Activated T-cell treated with anti-CD3 and anti-CD28 coated beads, Interleukin-2, amount 50 U/mL, for 48 hours (primary cell): ENCODE data around the gene HEPACAM.
"Not testable (repeated sequence)": the region's sequence is repeated elsewhere in the genome, so short reads cannot be mapped to it uniquely, and the experiment has no call there.

Experiments
- DNase-seq, 2 experiments: peaks; one replicate each; pipeline ENCODE4 v3.0.0-alpha.2; 2020

Gene HEPACAM

DNA sequence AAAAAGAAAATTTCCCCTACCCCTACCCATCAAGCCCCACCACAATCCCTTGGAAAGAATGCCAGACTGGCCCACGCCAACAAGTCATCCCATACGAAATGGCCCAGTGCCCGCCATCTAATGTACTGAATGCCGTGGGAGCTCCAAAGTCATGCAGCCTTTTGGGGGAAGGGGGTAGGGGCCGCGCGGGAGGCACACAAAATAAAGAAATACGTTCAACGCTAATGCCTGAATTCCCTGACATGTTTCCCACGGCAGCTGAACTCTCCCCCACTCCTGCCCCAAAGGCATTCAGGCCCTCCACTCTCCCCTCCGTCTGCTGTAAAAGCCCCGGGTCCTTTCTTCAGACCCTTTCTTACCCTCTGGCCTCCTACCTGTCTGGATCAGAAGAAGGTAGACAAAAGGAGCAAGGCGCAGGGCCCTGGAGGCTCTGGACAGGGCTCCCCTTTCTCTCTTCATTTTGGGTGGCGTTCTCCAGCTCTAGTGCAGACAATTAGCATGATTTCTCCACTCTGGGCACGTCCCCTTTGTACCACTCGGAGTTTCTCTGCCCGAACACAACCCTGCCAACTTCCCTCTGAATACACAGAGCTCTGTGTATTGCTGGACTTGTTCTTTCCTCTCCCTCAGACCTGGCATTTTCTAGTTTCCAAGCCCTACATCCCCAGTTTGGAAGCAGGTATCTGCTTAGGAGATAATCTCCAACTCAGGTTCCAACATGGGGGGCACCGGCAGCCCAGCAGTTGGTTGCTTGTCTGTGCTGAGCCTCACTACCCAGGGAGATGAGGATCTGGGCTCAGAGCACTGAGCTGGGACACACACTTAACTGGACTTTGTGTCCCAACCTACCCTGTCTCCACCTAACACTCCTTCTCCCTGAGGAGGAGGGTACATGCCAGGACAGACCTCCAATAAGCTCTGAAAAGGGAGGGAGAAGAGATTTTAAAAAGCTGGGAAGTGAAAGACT is at the start of gene HEPACAM:
TSS of gene HEPACAM (minus strand) at position 500 of the 967 bp plus-strand sequence. CDS start at position 459, 41 bp downstream.
- DNase-seq = no peak

DNA sequence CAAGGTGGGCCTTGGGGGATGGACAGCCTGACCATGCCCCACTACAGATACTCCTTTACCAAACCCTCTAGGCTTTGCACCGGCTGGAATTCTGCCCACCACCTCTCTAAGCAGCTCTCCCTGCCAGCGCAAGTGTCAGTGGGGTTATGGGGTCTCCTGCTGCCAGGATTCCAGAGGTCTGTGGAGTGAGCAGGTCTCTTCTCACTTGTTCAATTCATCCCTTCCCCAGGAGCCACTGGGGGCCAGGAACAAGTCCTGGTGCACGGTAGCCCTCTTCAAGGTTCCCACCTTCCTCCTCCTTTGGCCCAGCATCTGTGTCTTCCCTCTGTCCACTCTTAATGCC is 48.6 kb upstream of the HEPACAM start:
- DNase-seq = no peak

GRCh38 chr11:124983674-124984511 is 48.0 kb upstream of the HEPACAM start:
- no peak for DNase-seq

DNA sequence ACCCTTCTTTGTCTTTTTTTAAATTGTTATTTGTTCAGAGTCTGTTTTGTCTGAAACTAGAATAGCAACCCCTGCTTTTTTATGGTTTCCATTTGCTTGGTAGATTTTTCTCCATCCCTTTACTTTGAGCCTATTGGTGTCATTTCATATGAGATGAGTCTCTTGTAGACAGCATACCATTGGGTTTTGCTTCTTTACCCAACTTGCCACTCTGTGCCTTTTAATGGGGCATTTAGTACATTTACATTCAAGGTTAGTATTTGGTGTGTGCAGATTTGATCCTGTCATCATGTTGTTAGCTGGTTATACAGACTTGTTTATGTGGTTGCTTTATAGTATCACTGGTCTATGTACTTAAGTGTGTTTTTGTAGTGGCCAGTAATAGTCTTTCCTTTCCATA is 46.2 kb upstream of the HEPACAM start:
- no peak for DNase-seq

DNA sequence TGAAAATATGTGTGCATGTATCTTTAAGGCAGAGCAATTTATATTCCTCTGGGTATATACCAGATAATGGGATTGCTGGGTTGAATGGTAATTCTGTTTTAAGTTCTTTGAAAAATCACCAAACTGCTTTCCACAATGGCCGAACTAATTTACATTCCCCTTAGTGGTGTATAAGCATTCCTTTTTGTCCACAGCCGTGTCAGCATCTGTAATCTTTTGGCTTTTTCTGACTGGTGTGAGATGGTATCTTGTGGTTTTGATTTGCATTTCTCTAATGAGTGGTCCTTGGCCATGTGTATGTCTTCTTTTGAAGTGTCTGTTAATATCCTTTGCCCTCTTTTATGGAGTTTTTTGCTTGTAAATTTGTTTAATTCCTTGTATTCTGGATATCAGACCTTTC is 42.5 kb upstream of the HEPACAM start:
- no peak for DNase-seq

DNA sequence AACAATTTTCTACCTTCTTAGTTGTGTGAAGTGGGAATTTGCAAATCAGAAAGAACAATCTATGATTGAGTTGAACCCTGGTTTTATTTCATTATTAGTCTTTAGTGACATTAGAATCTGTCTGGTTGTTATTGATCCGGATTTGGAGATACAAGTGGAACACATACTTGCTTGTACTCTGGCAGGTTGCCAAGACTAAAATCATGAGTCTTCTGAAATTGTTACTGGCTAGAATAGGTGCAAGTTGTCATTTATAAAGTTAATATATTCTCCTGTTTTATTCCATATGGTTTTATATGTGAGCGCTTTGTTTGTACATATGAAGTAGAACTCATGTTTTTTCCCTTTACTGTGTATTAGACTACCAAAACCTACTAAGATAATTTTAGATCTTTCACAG is 41.2 kb upstream of the HEPACAM start:
- no peak for DNase-seq

GRCh38 chr11:124976531-124976930 is 40.7 kb upstream of the HEPACAM start:
- DNase-seq = no peak

GRCh38 chr11:124971810-124972209 is 36.0 kb upstream of the HEPACAM start:
- no peak for DNase-seq

GRCh38 chr11:124970925-124971324 is 35.1 kb upstream of the HEPACAM start:
- DNase-seq = no peak

GRCh38 chr11:124968197-124968596 is 32.4 kb upstream of the HEPACAM start:
- not testable (repeated sequence) for DNase-seq

- DNase-seq = no peak
Measured at GRCh38 chr11:124961972-124962609, 26.2 kb upstream of the HEPACAM start.

GRCh38 chr11:124955035-124955434 is 19.2 kb upstream of the HEPACAM start:
- DNase-seq = no peak

DNA sequence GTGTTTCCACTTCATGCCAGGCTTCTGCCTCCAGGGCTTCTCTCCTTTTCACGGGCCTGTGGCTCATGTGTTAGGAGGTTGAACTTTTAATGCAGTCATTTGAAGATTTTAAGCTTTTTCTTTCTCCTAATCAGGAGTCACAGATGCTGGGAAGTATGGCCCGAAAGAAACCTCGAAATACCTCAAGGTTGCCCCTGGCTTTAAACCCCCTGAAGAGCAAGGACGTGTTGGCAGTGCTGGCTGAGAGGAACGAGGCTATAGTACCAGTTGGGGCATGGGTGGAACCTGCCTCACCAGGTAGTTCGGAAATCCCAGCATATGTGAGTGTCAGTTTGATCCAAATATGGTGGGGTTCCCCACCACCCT is 18.7 kb upstream of the HEPACAM start:
- no peak for DNase-seq

GRCh38 chr11:124953753-124954589 is 18.1 kb upstream of the HEPACAM start, which contains the start of gene CCDC15:
Gene CCDC15 (plus strand): TSS chr11:124954202. CDS start chr11:124954733, 531 bp downstream.
- DNase-seq = peak; percentile 96

DNA sequence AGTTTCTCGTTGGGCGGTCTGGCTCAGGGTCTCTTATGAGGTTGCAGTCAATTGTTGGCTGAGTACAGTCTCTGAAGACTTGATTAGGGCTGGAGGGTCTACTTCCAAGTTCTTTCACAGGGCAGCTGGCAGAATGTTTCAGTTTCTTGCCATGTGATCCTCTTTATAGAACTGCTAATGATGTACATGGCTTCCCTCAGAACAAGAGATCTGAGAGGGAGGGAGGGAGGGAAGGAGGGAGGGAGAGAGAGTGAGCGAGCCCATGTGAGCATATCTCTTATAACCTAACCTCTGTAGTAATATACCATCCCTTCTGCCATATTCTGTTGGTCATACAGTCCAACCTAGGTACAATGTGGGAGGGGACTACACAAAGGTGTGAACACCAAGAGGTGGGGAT is 15.5 kb upstream of the HEPACAM start:
- no peak for DNase-seq

- DNase-seq = no peak
Measured at GRCh38 chr11:124950601-124951330, 14.9 kb upstream of the HEPACAM start.

DNA sequence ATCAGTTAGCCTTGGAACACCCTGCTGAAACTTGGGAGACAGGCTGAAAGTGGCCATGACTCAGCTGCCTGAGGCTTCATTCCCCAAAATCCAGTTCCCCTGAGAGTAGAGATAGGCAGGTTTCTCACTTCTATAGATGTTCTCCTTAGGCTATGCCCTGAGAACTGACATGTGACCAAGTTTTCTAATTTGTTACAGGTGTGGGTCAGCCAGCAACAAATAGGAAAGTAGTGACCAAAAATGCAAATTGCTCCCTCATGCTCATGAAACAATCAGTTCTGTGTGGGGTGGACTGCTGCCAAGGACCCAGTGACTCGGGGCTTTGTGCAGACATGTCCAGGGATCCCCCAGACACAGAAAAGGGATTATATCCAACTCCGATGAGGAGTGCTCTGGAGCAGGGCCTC is 10.9 kb upstream of the HEPACAM start:
- no peak for DNase-seq

DNA sequence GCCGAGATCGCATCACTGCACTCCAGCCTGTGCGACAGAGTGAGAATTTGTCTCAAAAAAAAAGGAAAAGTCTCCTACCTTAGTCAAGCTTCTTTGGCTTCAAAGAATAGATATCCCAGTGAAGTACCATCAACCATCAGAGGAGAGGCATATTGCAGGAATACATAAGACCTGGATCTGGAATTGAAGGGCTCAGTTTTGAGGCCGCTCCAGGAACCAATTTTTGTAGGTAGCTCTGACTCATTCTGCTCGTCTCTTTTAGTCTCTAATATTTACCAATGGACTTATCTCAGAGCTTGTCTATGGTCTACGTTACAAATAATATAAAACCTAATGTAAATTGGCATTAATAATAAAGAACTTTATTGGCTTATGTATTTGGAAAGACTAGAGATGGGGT is 10.0 kb upstream of the HEPACAM start:
- no peak for DNase-seq

DNA sequence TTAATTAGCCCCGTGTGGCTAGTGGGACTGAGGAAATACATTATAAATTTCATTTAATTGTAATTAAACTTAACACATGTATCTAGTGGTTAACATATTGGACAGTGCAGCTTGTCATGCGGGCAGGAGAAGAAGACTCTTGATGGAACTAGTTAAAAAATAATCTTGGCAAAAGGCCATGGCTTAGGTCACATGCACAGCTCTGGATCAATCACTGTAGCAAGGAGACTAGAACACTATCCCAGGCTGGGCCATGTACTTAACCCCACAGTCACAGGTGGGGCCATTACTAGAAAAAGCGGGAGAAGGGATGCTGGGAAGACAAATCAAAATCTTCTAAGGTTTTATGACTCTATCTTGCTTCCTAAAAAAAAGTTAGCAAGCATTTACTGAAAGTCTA is 8.7 kb upstream of the HEPACAM start:
- no peak for DNase-seq

DNA sequence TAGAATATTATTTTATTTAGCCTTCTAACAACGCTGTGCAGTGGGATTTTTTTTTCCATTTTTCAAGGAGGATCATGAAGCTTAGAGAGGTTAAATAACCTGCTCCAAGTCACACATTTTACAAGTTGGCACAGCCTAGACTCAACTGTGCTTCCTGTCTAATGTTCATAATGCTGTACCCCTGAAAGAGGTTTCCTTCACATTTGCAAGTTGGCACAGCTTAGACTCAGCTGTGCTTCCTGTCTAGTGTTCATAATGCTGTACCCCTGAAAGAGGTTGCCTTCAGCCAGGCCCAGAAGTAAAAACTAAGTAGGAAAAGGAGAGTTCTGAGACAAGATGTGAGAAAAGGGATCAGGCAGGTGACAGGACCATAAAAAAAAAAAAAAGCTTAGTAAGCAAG is 7.9 kb upstream of the HEPACAM start:
- no peak for DNase-seq

GRCh38 chr11:124943254-124943616 is 7.4 kb upstream of the HEPACAM start:
- no peak for DNase-seq
